Suprapubic skin (tissue), 4 donors: Measurements from ENCODE around the gene WDR31. TPM values are rescaled to one million over a fixed set of nuclear protein-coding genes. Genes with fewer than 3 reads are reported as not detected.
"Not testable (repeated sequence)": the region's sequence is repeated elsewhere in the genome, so short reads cannot be mapped to it uniquely, and the experiment has no call there.

Experiments
- DNase-seq, 2 donors: peaks; one replicate each; pipeline ENCODE4 v3.0.0-alpha.2; 2019; ENCODE audit warnings: low spot score in 2 of 2
- H3K27ac ChIP-seq: fragments of 200-600 bp; sonication (generic); one replicate; pipeline ENCODE4 v1.5.1; 2019
- H3K27me3 ChIP-seq: fragments of 200-600 bp; sonication (generic); one replicate; pipeline ENCODE4 v1.5.1; 2019
- H3K36me3 ChIP-seq: fragments of 200-600 bp; sonication (generic); one replicate; pipeline ENCODE4 v1.5.1; 2019
- H3K4me1 ChIP-seq: fragments of 200-600 bp; sonication (generic); one replicate; pipeline ENCODE4 v1.5.1; 2019
- H3K4me3 ChIP-seq: fragments of 200-600 bp; sonication (generic); one replicate; pipeline ENCODE4 v1.5.1; 2019; ENCODE audit warnings: mild to moderate bottlenecking
- H3K9me3 ChIP-seq: fragments of 200-600 bp; sonication (generic); one replicate; pipeline ENCODE4 v1.5.1; 2019
- CTCF ChIP-seq, 2 donors: fragments of 200-600 bp in 1 of 2; fragments of 450-650 bp in 1 of 2; sonication (generic) in 1 of 2; IDR thresholded peaks; one replicate each; pipeline ENCODE4 v1.5.1; 2016 to 2019; ENCODE audit warnings: antibody characterized with exemption in 2 of 2, mild to moderate bottlenecking in 1 of 2, moderate library complexity in 1 of 2
- EP300 ChIP-seq: sonication (generic); formaldehyde crosslinking; IDR thresholded peaks from one replicate; pipeline ENCODE4 v1.6.1; 2017; ENCODE audit warnings: antibody characterized with exemption
- POLR2A ChIP-seq, 2 donors: fragments of 450-650 bp; IDR thresholded peaks; one replicate each; pipeline ENCODE4 v1.6.1; 2017; ENCODE audit warnings: antibody characterized with exemption in 2 of 2, mild to moderate bottlenecking in 2 of 2, moderate library complexity in 2 of 2
- POLR2AphosphoS5 ChIP-seq, 3 donors: sonication (generic); formaldehyde crosslinking; IDR thresholded peaks; one replicate each; pipeline ENCODE4 v1.6.1; 2017; ENCODE audit warnings: antibody characterized with exemption in 3 of 3
- WGBS: methylation state at CpG from one replicate; pipeline ENCODE4 v1.1.5; 2018; 5-methylcytosine and 5-hydroxymethylcytosine counted together
- total RNA-seq, 4 donors: library from RNA; depleted of rRNA; stranded (reverse); fragments of >200 nt; gene quantifications; one replicate each; pipeline ENCODE4 v1.1.0, GENCODE V29; 2016

The WDR31 gene
- total RNA-seq, 4 donors from 2014 or later, result 1.2 to 3.5 (median 1.7) TPM

- Histone ChIP-seq H3K9me3 (no peaks in the 10 kb centered on the region), H3K27ac (no peak overlapping the region), H3K4me1 (peaks cover 9% of the 10 kb centered on the region), H3K36me3 (peaks cover 24% of the 10 kb centered on the region), H3K27me3 (no peaks in the 10 kb centered on the region), H3K4me3 (no peak overlapping the region)
- no peak for DNase-seq
- TF ChIP-seq CTCF (IDR thresholded peaks at IDR 0.05) (no peak), EP300 (no peak), POLR2AphosphoS5 (IDR thresholded peaks at IDR 0.05) (no peak), POLR2A (IDR thresholded peaks at IDR 0.05) (no peak)
- WGBS, result 74% methylated on average over 8 of the region's 8 CpGs
These were observed 30.8 kb upstream of the WDR31 start for GRCh38 chr9:113370806-113371325.

GRCh38 chr9:113369855-113370140 lies 29.7 kb upstream of the WDR31 start:
- no peak for TF ChIP-seq POLR2A (IDR thresholded peaks at IDR 0.05)
- TF ChIP-seq POLR2AphosphoS5 (IDR thresholded peaks at IDR 0.05), result no peak
- TF ChIP-seq CTCF (IDR thresholded peaks at IDR 0.05), result no peak
- TF ChIP-seq EP300, result no peak
- no peak for DNase-seq
- no peaks in the 10 kb centered on the region for H3K9me3 ChIP-seq
- H3K36me3 ChIP-seq, result peaks cover 19% of the 10 kb centered on the region
- 75% methylated on average over 7 of the region's 11 CpGs for WGBS
- H3K4me1 ChIP-seq, result peaks cover 5% of the 10 kb centered on the region
- no peak overlapping the region for H3K4me3 ChIP-seq
- no peaks in the 10 kb centered on the region for H3K27me3 ChIP-seq
- no peak overlapping the region for H3K27ac ChIP-seq

GRCh38 chr9:113368982-113369854 lies 29.1 kb upstream of the WDR31 start:
- H3K4me1 ChIP-seq, result peaks cover 5% of the 10 kb centered on the region
- TF ChIP-seq POLR2AphosphoS5 (IDR thresholded peaks at IDR 0.05) (no peak), POLR2A (IDR thresholded peaks at IDR 0.05) (no peak), EP300 (no peak), CTCF (IDR thresholded peaks at IDR 0.05) (no peak)
- no peaks in the 10 kb centered on the region for H3K9me3 ChIP-seq
- WGBS, result 74% methylated on average over 11 of the region's 13 CpGs
- no peaks in the 10 kb centered on the region for H3K27me3 ChIP-seq
- DNase-seq, result no peak
- no peak overlapping the region for H3K4me3 ChIP-seq
- no peak overlapping the region for H3K27ac ChIP-seq
- peaks cover 15% of the 10 kb centered on the region for H3K36me3 ChIP-seq

GRCh38 chr9:113368348-113368981 lies 28.4 kb upstream of the WDR31 start:
- 88% methylated on average over 5 of the region's 5 CpGs for WGBS

DNA sequence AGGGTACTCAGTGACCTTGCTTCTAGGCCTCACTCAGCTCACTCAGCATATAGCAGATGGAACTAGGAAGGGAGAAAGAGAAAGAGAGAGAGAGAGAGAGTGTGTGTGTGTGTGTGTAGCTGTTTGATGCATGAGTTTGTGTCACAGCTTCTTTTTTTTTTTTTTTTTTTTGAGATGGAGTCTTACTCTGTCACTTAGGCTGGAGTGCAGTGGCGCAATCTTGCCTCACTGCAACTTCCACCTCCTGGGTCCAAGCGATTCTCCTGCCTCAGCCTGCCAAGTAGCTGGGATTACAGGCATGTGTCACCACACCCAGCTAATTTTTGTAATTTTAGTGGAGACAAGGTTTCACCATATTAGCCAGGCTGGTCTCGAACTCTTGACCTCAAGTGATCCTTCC lies 25.6 kb upstream of the WDR31 start:
- 63% methylated on average over 3 of the region's 3 CpGs for WGBS
- not testable (repeated sequence) for DNase-seq, H3K27ac ChIP-seq, H3K4me1 ChIP-seq, H3K27me3 ChIP-seq, H3K9me3 ChIP-seq, H3K36me3 ChIP-seq, H3K4me3 ChIP-seq

More at GRCh38 chr9:113368348-113368981, 28.4 kb upstream of the WDR31 start:
- no peaks in the 10 kb centered on the region for H3K9me3 ChIP-seq
- no peak for TF ChIP-seq POLR2A (IDR thresholded peaks at IDR 0.05)
- no peak overlapping the region for H3K4me3 ChIP-seq
- DNase-seq, result no peak
- H3K27me3 ChIP-seq, result no peaks in the 10 kb centered on the region
- peaks cover 8% of the 10 kb centered on the region for H3K36me3 ChIP-seq
- peaks cover 5% of the 10 kb centered on the region for H3K4me1 ChIP-seq
- no peak overlapping the region for H3K27ac ChIP-seq

- Histone ChIP-seq H3K9me3 (no peaks in the 10 kb centered on the region), H3K27ac (no peak overlapping the region), H3K36me3 (no peaks in the 10 kb centered on the region), H3K27me3 (no peaks in the 10 kb centered on the region), H3K4me3 (no peak overlapping the region), H3K4me1 (peaks cover 5% of the 10 kb centered on the region)
- TF ChIP-seq POLR2AphosphoS5 (IDR thresholded peaks at IDR 0.05) (no peak), EP300 (no peak), POLR2A (IDR thresholded peaks at IDR 0.05) (no peak), CTCF (IDR thresholded peaks at IDR 0.05) (no peak)
- no peak for DNase-seq
- 56% methylated on average over 1 of the region's 1 CpG for WGBS
These were observed 24.9 kb upstream of the WDR31 start for GRCh38 chr9:113364951-113365350.
